HFFc6 (cell line): Measurements from ENCODE around the gene MXRA8. TPM values are rescaled to one million over a fixed set of nuclear protein-coding genes. Genes with fewer than 3 reads are reported as not detected.
A peak's percentile ranks its signal among the peaks of the same experiment; 100 is the strongest.

Source experiments
- DNase-seq: peaks from one replicate; pipeline ENCODE4 v3.0.0-alpha.2; 2018
- H3K27ac Mint-ChIP-seq: 2 replicates; pipeline ENCODE4 v1.8.0; 2020; ENCODE audit warnings: mild to moderate bottlenecking, mixed read lengths
- H3K27me3 Mint-ChIP-seq: 2 replicates; pipeline ENCODE4 v1.8.0; 2021; ENCODE audit warnings: mild to moderate bottlenecking, moderate library complexity, mixed read lengths; ENCODE audit not compliant: insufficient read depth
- H3K36me3 Mint-ChIP-seq: 2 replicates; pipeline ENCODE4 v1.8.0; 2021; ENCODE audit warnings: low read depth, mixed read lengths
- H3K4me1 Mint-ChIP-seq: 2 replicates; pipeline ENCODE4 v1.8.0; 2020; ENCODE audit warnings: low read depth, mixed read lengths
- H3K4me3 Mint-ChIP-seq: 2 replicates; pipeline ENCODE4 v1.8.0; 2020; ENCODE audit warnings: mild to moderate bottlenecking, moderate library complexity, mixed read lengths
- H3K9me3 Mint-ChIP-seq: 2 replicates; pipeline ENCODE4 v1.8.0; 2020; ENCODE audit warnings: mild to moderate bottlenecking, mixed read lengths
- CTCF ChIP-seq: fragments of 200-600 bp; sonication (generic); IDR thresholded peaks from 2 replicates; pipeline ENCODE4 v1.5.0; 2021; ENCODE audit warnings: antibody characterized with exemption, mild to moderate bottlenecking
- total RNA-seq, 6 experiments: library from RNA; stranded (reverse); fragmentation: NEBNext Ultra II Directional; extraction: Animal tissue kit (Norgen Biotek cat#: 25700); gene quantifications; 2 replicates in 1 of 6; 3 replicates in 5 of 6; pipeline ENCODE4 v1.2.3, GENCODE V29; 2021

MXRA8 gene
- total RNA-seq, 6 experiments from 2014 or later: 438 to 570 (median 524) TPM

GRCh38 chr1:1365875-1366698, 7.7 kb upstream of the MXRA8 start:
- Mint-ChIP-seq H3K27ac (no peak overlapping the region), H3K27me3 (no peaks in the 10 kb centered on the region; the same call in 1 of the 2 replicates), H3K9me3 (no peaks in the 10 kb centered on the region), H3K4me1 (peaks cover 13% of the 10 kb centered on the region), H3K36me3 (no peaks in the 10 kb centered on the region), H3K4me3 (no peak overlapping the region)
- DNase-seq: no peak
- TF ChIP-seq CTCF: no peak

GRCh38 chr1:1364266-1364665, 5.9 kb upstream of the MXRA8 start:
- TF ChIP-seq CTCF: no peak
- Mint-ChIP-seq H3K27me3 (no peaks in the 10 kb centered on the region; the same call in 1 of the 2 replicates), H3K36me3 (no peaks in the 10 kb centered on the region), H3K4me1 (peaks cover 31% of the 10 kb centered on the region), H3K4me3 (no peak overlapping the region), H3K27ac (no peak overlapping the region), H3K9me3 (no peaks in the 10 kb centered on the region)
- no peak for DNase-seq

- H3K4me3 Mint-ChIP-seq: peak overlapping the region; percentile 74
- peak overlapping the region; percentile 93 for H3K27ac Mint-ChIP-seq
- H3K4me1 Mint-ChIP-seq: peaks cover 37% of the 10 kb centered on the region
Observed at GRCh38 chr1:1361982-1362423, 3.6 kb upstream of the MXRA8 start.

GRCh38 chr1:1361233-1361981, 3.1 kb upstream of the MXRA8 start:
- Mint-ChIP-seq H3K36me3 (peaks cover 7% of the 10 kb centered on the region), H3K27ac (peak overlapping the region; percentile 93), H3K4me3 (peak overlapping the region; percentile 97)

More at GRCh38 chr1:1361982-1362423, 3.6 kb upstream of the MXRA8 start:
- Mint-ChIP-seq H3K36me3 (peaks cover 6% of the 10 kb centered on the region), H3K9me3 (no peaks in the 10 kb centered on the region), H3K27me3 (peaks cover 2% of the 10 kb centered on the region)
- peak; percentile 49 for TF ChIP-seq CTCF
- DNase-seq: peak; percentile 90

More at GRCh38 chr1:1361233-1361981, 3.1 kb upstream of the MXRA8 start:
- H3K27me3 Mint-ChIP-seq: peaks cover 2% of the 10 kb centered on the region
- H3K9me3 Mint-ChIP-seq: no peaks in the 10 kb centered on the region
- TF ChIP-seq CTCF: no peak
- no peak for DNase-seq
- peaks cover 37% of the 10 kb centered on the region for H3K4me1 Mint-ChIP-seq
